Gastrocnemius medialis (tissue), 4 donors: Measurements from ENCODE around the gene PFKFB1. TPM values are rescaled to one million over a fixed set of nuclear protein-coding genes. Genes with fewer than 3 reads are reported as not detected.

Experiments used
- ATAC-seq, 2 donors: fragments of 150-250 bp; one replicate each; pipeline ENCODE4 v1.9.1; 2016
- DNase-seq, 2 donors: peaks; one replicate each; pipeline ENCODE4 v3.0.0-alpha.2; 2019
- H3K27ac ChIP-seq, 4 donors: fragments of 200-600 bp; sonication (generic); 1 replicate in 1 of 4; 2 replicates in 3 of 4; pipeline ENCODE4 v1.5.1; 2016 to 2018; ENCODE audit warnings: mild to moderate bottlenecking in 2 of 4, moderate library complexity in 1 of 4
- H3K27me3 ChIP-seq, 3 donors: fragments of 200-600 bp; sonication (generic) in 2 of 3; 1 replicate in 1 of 3; 2 replicates in 2 of 3; pipeline versions ENCODE4 v1.5.1 to v1.6.0; 2016 to 2019; ENCODE audit warnings: mild to moderate bottlenecking in 1 of 3, moderate library complexity in 1 of 3
- H3K36me3 ChIP-seq, 2 donors: fragments of 200-600 bp; sonication (generic) in 1 of 2; one replicate each; pipeline ENCODE4 v1.5.1; 2017 to 2018
- H3K4me1 ChIP-seq, 2 donors: fragments of 200-600 bp; sonication (generic) in 1 of 2; one replicate each; pipeline ENCODE4 v1.5.1; 2016 to 2017; ENCODE audit warnings: mild to moderate bottlenecking in 2 of 2
- H3K4me3 ChIP-seq, 4 donors: fragments of 200-600 bp; sonication (generic) in 3 of 4; 1 replicate in 1 of 4; 2 replicates in 3 of 4; pipeline ENCODE4 v1.5.1; 2016 to 2019; ENCODE audit warnings: mild to moderate bottlenecking in 2 of 4
- H3K9me3 ChIP-seq, 3 donors: fragments of 200-600 bp; sonication (generic) in 2 of 3; 1 replicate in 1 of 3; 2 replicates in 2 of 3; pipeline ENCODE4 v1.5.1; 2016 to 2019
- CTCF ChIP-seq, 5 experiments: fragments of 450-650 bp in 3 of 5; fragments of 200-600 bp in 2 of 5; sonication (generic) in 2 of 5; IDR thresholded peaks in 4 of 5; conservative IDR thresholded peaks in 1 of 5; 1 replicate in 4 of 5; 2 replicates in 1 of 5; pipeline ENCODE4 v1.5.1; 2016 to 2019; ENCODE audit warnings: antibody characterized with exemption in 5 of 5, mild to moderate bottlenecking in 3 of 5, moderate library complexity in 3 of 5
- POLR2A ChIP-seq, 2 donors: fragments of 450-650 bp; IDR thresholded peaks; one replicate each; pipeline ENCODE4 v1.6.1; 2017; ENCODE audit warnings: antibody characterized with exemption in 2 of 2, mild to moderate bottlenecking in 2 of 2, moderate library complexity in 2 of 2
- in situ Hi-C, 4 donors: fragments of 200-750 bp; cut with MboI; loops; one replicate each; pipeline versions ENCODE4 v1.15.0 to v1.8.0; 2017; ENCODE audit warnings: low sequenced_read_pairs in 4 of 4
- intact Hi-C: fragments of 100-400 bp; cut with DNase I; formaldehyde crosslinking; loops from one replicate; pipeline ENCODE4 v1.15.1; 2023; ENCODE audit warnings: low total_unique reads
- total RNA-seq, 4 donors: library from RNA; depleted of rRNA; stranded (reverse); fragments of >200 nt; gene quantifications; one replicate each; pipeline versions ENCODE4 v1.1.0 to v1.2.3, GENCODE V29; 2016

The PFKFB1 gene
- total RNA-seq, 4 donors from 2014 or later, result 4.3 to 40.1 (median 13.9) TPM

GRCh38 chrX:55030271-55031205 is 36.5 kb upstream of the PFKFB1 start, which contains the start of gene ALAS2:
TSS of gene ALAS2 (minus strand) at chrX:55030977. CDS start at chrX:55026000, 4,977 bp downstream.
- ATAC-seq (no peak), DNase-seq (no peak)
- H3K36me3 ChIP-seq, result no peaks in the 10 kb centered on the region
- H3K4me3 ChIP-seq, result no peak within 1 kb of the TSS
- in situ Hi-C loops (no loop called here), intact Hi-C loops (no loop called here)
- TF ChIP-seq POLR2A (IDR thresholded peaks at IDR 0.05), result no peak
- TF ChIP-seq CTCF (IDR thresholded peaks at IDR 0.05 in 4 of 5, conservative IDR thresholded peaks at IDR 0.05 in 1 of 5), result no peak
- H3K9me3 ChIP-seq, result no peaks in the 10 kb centered on the region
- H3K27me3 ChIP-seq, result no peaks in the 10 kb centered on the region
- H3K27ac ChIP-seq, result no peak within 1 kb of the TSS
- H3K4me1 ChIP-seq, result no peaks in the 10 kb centered on the region

- in situ Hi-C loops (no loop called here), intact Hi-C loops (no loop called here)
- TF ChIP-seq CTCF (IDR thresholded peaks at IDR 0.05 in 4 of 5, conservative IDR thresholded peaks at IDR 0.05 in 1 of 5), result no peak
- no peak for TF ChIP-seq POLR2A (IDR thresholded peaks at IDR 0.05)
- no peaks in the 10 kb centered on the region for H3K4me1 ChIP-seq
- no peak overlapping the region for H3K27ac ChIP-seq
- H3K4me3 ChIP-seq, result no peak overlapping the region
- ATAC-seq (no peak), DNase-seq (no peak)
- H3K9me3 ChIP-seq, result no peaks in the 10 kb centered on the region
- no peaks in the 10 kb centered on the region for H3K27me3 ChIP-seq
- no peaks in the 10 kb centered on the region for H3K36me3 ChIP-seq
These were observed 35.3 kb upstream of the PFKFB1 start for GRCh38 chrX:55029291-55029690.

GRCh38 chrX:55028611-55029010 is 34.6 kb upstream of the PFKFB1 start:
- TF ChIP-seq POLR2A (IDR thresholded peaks at IDR 0.05) (no peak), CTCF (IDR thresholded peaks at IDR 0.05 in 4 of 5, conservative IDR thresholded peaks at IDR 0.05 in 1 of 5) (no peak)
- H3K27me3 ChIP-seq, result no peaks in the 10 kb centered on the region
- in situ Hi-C loops, result no loop called here
- H3K27ac ChIP-seq, result no peak overlapping the region
- no peaks in the 10 kb centered on the region for H3K36me3 ChIP-seq
- ATAC-seq (no peak), DNase-seq (no peak)
- H3K4me3 ChIP-seq, result no peak overlapping the region
- H3K4me1 ChIP-seq, result no peaks in the 10 kb centered on the region
- intact Hi-C loops, result no loop called here
- H3K9me3 ChIP-seq, result no peaks in the 10 kb centered on the region

GRCh38 chrX:55028040-55028439 is 34.1 kb upstream of the PFKFB1 start:
- no peak for TF ChIP-seq POLR2A (IDR thresholded peaks at IDR 0.05)
- no peak for TF ChIP-seq CTCF (IDR thresholded peaks at IDR 0.05 in 4 of 5, conservative IDR thresholded peaks at IDR 0.05 in 1 of 5)
- in situ Hi-C loops (no loop called here), intact Hi-C loops (no loop called here)
- Histone ChIP-seq H3K27me3 (no peaks in the 10 kb centered on the region), H3K36me3 (no peaks in the 10 kb centered on the region), H3K27ac (no peak overlapping the region), H3K4me1 (no peaks in the 10 kb centered on the region), H3K4me3 (no peak overlapping the region), H3K9me3 (no peaks in the 10 kb centered on the region)
- no peak for DNase-seq
- no peak for ATAC-seq
